IMR-90 (cell line): ENCODE measurements around the gene TAPBP. TPM values are rescaled to one million over a fixed set of nuclear protein-coding genes. Genes with fewer than 3 reads are reported as not detected.

Experiments used
- ATAC-seq: fragments of 200-7000 bp; cut with Tn5 transposase; 2 replicates; pipeline ENCODE4 v1.9.1; 2020; ENCODE audit warnings: low read depth, mild to moderate bottlenecking, moderate library complexity
- BruUV-seq: library from RNA; stranded (reverse); fragments of 400-500 nt; replicated peaks from 2 replicates; lab custom pipeline; 2021; lab: Mats Ljungman, UMichigan
- CTCF ChIA-PET: fragments of 300-600 bp; formaldehyde crosslinking; extraction: SDS; loops from one replicate; lab custom pipeline; 2021; ENCODE audit warnings: antibody characterized with exemption; lab: Yijun Ruan, JAX
- POLR2A ChIA-PET: fragments of 300-600 bp; sonication (Branson Sonifier 250); formaldehyde crosslinking; loops from one replicate; lab custom pipeline; 2022; ENCODE audit warnings: antibody characterized with exemption; ENCODE audit not compliant: unreplicated experiment; lab: Charles Lee
- DNase-seq: peaks from one replicate; pipeline ENCODE4 v3.0.0; 2013
- H2AFZ ChIP-seq: replicated peaks from 2 replicates; pipeline ENCODE3; 2013; ENCODE audit warnings: low read length, mild to moderate bottlenecking; ENCODE audit not compliant: poor library complexity
- H2AK5ac ChIP-seq: 2 replicates; pipeline ENCODE4 v1.6.1; 2013; ENCODE audit warnings: low read depth, low read length, inconsistent platforms
- H2AK9ac ChIP-seq: replicated peaks from 2 replicates; pipeline ENCODE3; 2013; ENCODE audit warnings: mild to moderate bottlenecking, low read depth, low read length, moderate library complexity; ENCODE audit not compliant: poor library complexity
- H2BK120ac ChIP-seq: 2 replicates; pipeline ENCODE4 v1.6.1; 2013; ENCODE audit warnings: low read depth, low read length, inconsistent platforms
- H2BK15ac ChIP-seq: 3 replicates; pipeline ENCODE4 v1.6.1; 2013; ENCODE audit warnings: low read depth, low read length, inconsistent platforms
- H2BK20ac ChIP-seq: 2 replicates; pipeline ENCODE4 v1.6.1; 2013; ENCODE audit warnings: low read depth, mild to moderate bottlenecking, inconsistent platforms, low read length, moderate library complexity
- H2BK5ac ChIP-seq: 2 replicates; pipeline ENCODE4 v1.6.1; 2013; ENCODE audit warnings: mild to moderate bottlenecking, low read depth, low read length, inconsistent platforms; ENCODE audit not compliant: poor library complexity, severe bottlenecking
- H3K14ac ChIP-seq: replicated peaks from 2 replicates; pipeline ENCODE4 v1.6.1; 2013; ENCODE audit warnings: low read depth, low read length, inconsistent platforms
- H3K18ac ChIP-seq: 2 replicates; pipeline ENCODE4 v1.6.1; 2013; ENCODE audit warnings: low read depth, low read length, control low read depth
- H3K23ac ChIP-seq: 2 replicates; pipeline ENCODE4 v1.6.1; 2013; ENCODE audit warnings: low read depth, low read length, inconsistent platforms
- H3K27ac ChIP-seq: 2 replicates; pipeline ENCODE4 v1.5.1; 2013; ENCODE audit warnings: mild to moderate bottlenecking, control low read depth, low read length; ENCODE audit not compliant: insufficient read depth
- H3K27me3 ChIP-seq: 2 replicates; pipeline ENCODE4 v1.6.1; 2013; ENCODE audit warnings: low read length; ENCODE audit not compliant: control insufficient read depth, insufficient read depth
- H3K36me3 ChIP-seq: 2 replicates; pipeline ENCODE4 v1.6.1; 2013; ENCODE audit warnings: low read length, mixed read lengths; ENCODE audit not compliant: control insufficient read depth, insufficient read depth
- H3K4ac ChIP-seq: 2 replicates; pipeline ENCODE4 v1.6.1; 2013; ENCODE audit warnings: low read depth, low read length, inconsistent platforms
- H3K4me1 ChIP-seq: 2 replicates; pipeline ENCODE4 v1.6.1; 2013; ENCODE audit warnings: low read length, mixed read lengths; ENCODE audit not compliant: control insufficient read depth, insufficient read depth
- H3K4me2 ChIP-seq: 2 replicates; pipeline ENCODE4 v1.6.1; 2013; ENCODE audit warnings: low read depth, mild to moderate bottlenecking, control low read depth, low read length, moderate library complexity
- H3K4me3 ChIP-seq: 2 replicates; pipeline ENCODE4 v1.5.1; 2013; ENCODE audit warnings: low read depth, mild to moderate bottlenecking, control low read depth, low read length, moderate library complexity; ENCODE audit not compliant: insufficient read depth
- H3K56ac ChIP-seq: 2 replicates; pipeline ENCODE4 v1.6.1; 2013; ENCODE audit warnings: low read length, inconsistent platforms; ENCODE audit not compliant: insufficient read depth; ENCODE audit errors: extremely low read depth
- H3K79me1 ChIP-seq, 2 experiments: 2 replicates each; pipeline ENCODE4 v1.6.1; 2013; ENCODE audit warnings: low read length in 2 of 2, inconsistent platforms in 1 of 2, low read depth in 1 of 2
- H3K9ac ChIP-seq: 2 replicates; pipeline ENCODE4 v1.6.1; 2013; ENCODE audit warnings: low read depth, low read length, control low read depth
- H3K9me1 ChIP-seq: 2 replicates; pipeline ENCODE4 v1.6.1; 2013; ENCODE audit warnings: low read length, inconsistent platforms; ENCODE audit not compliant: insufficient read depth
- H3K9me3 ChIP-seq: 2 replicates; pipeline ENCODE4 v1.6.1; 2013; ENCODE audit warnings: low read length; ENCODE audit not compliant: control insufficient read depth, insufficient read depth
- H4K20me1 ChIP-seq: 2 replicates; pipeline ENCODE4 v1.6.1; 2013; ENCODE audit warnings: low read length, inconsistent platforms; ENCODE audit not compliant: insufficient read depth
- H4K5ac ChIP-seq: 2 replicates; pipeline ENCODE4 v1.6.1; 2013; ENCODE audit warnings: mild to moderate bottlenecking, low read depth, low read length, control low read depth
- H4K8ac ChIP-seq, 2 experiments: 2 replicates each; pipeline ENCODE4 v1.6.1; 2013; ENCODE audit warnings: low read depth in 2 of 2, low read length in 2 of 2, control low read depth in 1 of 2, inconsistent platforms in 1 of 2
- H4K91ac ChIP-seq: 2 replicates; pipeline ENCODE4 v1.6.1; 2013; ENCODE audit warnings: low read depth, low read length, inconsistent platforms; ENCODE audit not compliant: insufficient read depth
- BHLHE40 ChIP-seq: fragments of 150-350 bp; IDR thresholded peaks from 2 replicates; pipeline ENCODE4 v1.6.1; 2016; ENCODE audit warnings: mild to moderate bottlenecking, low read depth, low read length
- CEBPB ChIP-seq: IDR thresholded peaks from 2 replicates; pipeline ENCODE4 v1.6.1; 2012; ENCODE audit warnings: low read depth, low read length, improper control_type of control experiment
- FOS ChIP-seq: fragments of 150-350 bp; IDR thresholded peaks from 2 replicates; pipeline ENCODE4 v1.6.1; 2016; ENCODE audit warnings: low read depth, low read length
- NFE2L2 ChIP-seq: fragments of 150-350 bp; IDR thresholded peaks from 2 replicates; pipeline ENCODE4 v1.6.1; 2016; ENCODE audit warnings: low read depth, mild to moderate bottlenecking, low read length
- SMC3 ChIP-seq: fragments of 150-350 bp; IDR thresholded peaks from 2 replicates; pipeline ENCODE4 v1.6.1; 2016; ENCODE audit warnings: low read depth, mild to moderate bottlenecking, antibody characterized with exemption, low read length, moderate library complexity
- WGBS, 2 experiments: methylation state at CpG; one replicate each; pipeline versions ENCODE4 v1.1.5 to v1.1.7; 2013; ENCODE audit warnings: missing lambda C conversion rate in 2 of 2; ENCODE audit not compliant: insufficient read length in 1 of 2; ENCODE audit errors: extremely low coverage in 2 of 2; 5-methylcytosine and 5-hydroxymethylcytosine counted together
- dilution Hi-C: fragments of 300-500 bp; cut with HindIII; formaldehyde crosslinking; loops from one replicate; pipeline ENCODE4 v1.14.3; 2018; ENCODE audit warnings: low sequenced_read_pairs; ENCODE audit not compliant: unreplicated experiment
- in situ Hi-C: fragments of 300-500 bp; cut with MboI; formaldehyde crosslinking; loops from 3 replicates; pipeline ENCODE4 v1.14.3; 2019; ENCODE audit warnings: low sequenced_read_pairs, inconsistent platforms, mixed read lengths
- intact Hi-C: fragments of 100-400 bp; cut with micrococcal nuclease; formaldehyde crosslinking; loops from 2 replicates; pipeline ENCODE4 v1.10.0; 2022
- polyA plus RNA-seq, 3 experiments: library from polyadenylated mRNA; depleted of rRNA; stranded (reverse); fragments of >200 nt; gene quantifications; 2 replicates each; pipeline ENCODE4 v1.2.3, GENCODE V29; 2012; ENCODE audit warnings: low replicate concordance in 1 of 3
- total RNA-seq: library from RNA; depleted of rRNA; stranded (reverse); fragments of >200 nt; gene quantifications from 2 replicates; pipeline ENCODE4 v1.2.3, GENCODE V29; 2012
- TF ChIP-seq, protein P1 (sequence below): conservative IDR thresholded peaks from 2 replicates; pipeline ENCODE4 v1.5.1; 2012; ENCODE audit warnings: mild to moderate bottlenecking, low read depth, low read length, improper control_type of control experiment

The TAPBP gene
- total and polyA plus RNA-seq, 2 of the 4 experiments (the other 2 are of a cell fraction), result 13.1 to 63.3 TPM

DNA sequence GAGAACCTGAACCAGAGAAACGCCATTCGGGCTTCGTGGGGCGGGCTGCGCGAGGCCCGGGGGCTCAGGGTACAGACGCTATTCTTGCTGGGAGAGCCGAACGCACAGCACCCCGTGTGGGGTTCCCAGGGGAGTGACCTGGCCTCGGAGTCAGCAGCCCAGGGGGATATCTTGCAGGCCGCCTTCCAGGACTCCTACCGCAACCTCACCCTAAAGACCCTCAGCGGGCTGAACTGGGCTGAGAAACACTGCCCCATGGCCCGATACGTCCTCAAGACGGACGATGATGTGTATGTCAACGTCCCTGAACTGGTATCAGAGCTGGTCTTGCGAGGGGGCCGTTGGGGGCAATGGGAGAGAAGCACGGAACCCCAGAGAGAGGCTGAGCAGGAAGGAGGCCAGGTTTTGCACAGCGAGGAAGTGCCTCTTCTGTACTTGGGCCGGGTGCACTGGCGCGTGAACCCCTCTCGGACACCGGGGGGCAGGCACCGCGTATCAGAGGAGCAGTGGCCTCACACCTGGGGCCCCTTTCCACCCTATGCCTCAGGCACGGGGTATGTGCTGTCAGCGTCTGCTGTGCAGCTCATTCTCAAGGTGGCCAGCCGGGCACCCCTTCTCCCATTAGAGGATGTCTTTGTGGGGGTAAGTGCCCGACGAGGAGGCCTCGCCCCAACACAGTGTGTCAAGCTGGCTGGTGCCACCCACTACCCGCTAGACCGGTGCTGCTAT is 36.1 kb downstream of the TAPBP start:
- in situ Hi-C loops, result no loop called here

More for the DNA sequence above, 36.1 kb downstream of the TAPBP start:
- Histone ChIP-seq H3K18ac (no peak overlapping the region), H3K9me1 (peaks cover 9% of the 10 kb centered on the region), H4K5ac (peak overlapping the region; percentile 72), H4K20me1 (peaks cover 71% of the 10 kb centered on the region), H3K79me1 (peaks cover 21 to 52% of the 10 kb centered on the region in 2 experiments), H3K23ac (no peak overlapping the region), H3K36me3 (peaks cover 67% of the 10 kb centered on the region), H4K8ac (peak overlapping the region; percentile 27 to 52; a peak in 3 of 4 replicates), H2BK20ac (no peak overlapping the region), H3K4me3 (peak overlapping the region; percentile 46), H3K27ac (peak overlapping the region; percentile 4; the same call in 1 of the 2 replicates), H2BK120ac (no peak overlapping the region), H4K91ac (peak overlapping the region; percentile 49), H2AFZ (peak overlapping the region; percentile 80), H2AK9ac (peak overlapping the region; percentile 94), H3K4me2 (peak overlapping the region; percentile 64; the same call in 1 of the 2 replicates), H2BK5ac (no peak overlapping the region), H3K56ac (no peak overlapping the region), H2BK15ac (no peak overlapping the region), H3K4ac (peak overlapping the region; percentile 35), H2AK5ac (peak overlapping the region; percentile 51; the same call in 1 of the 2 replicates), H3K9ac (no peak overlapping the region), H3K4me1 (peaks cover 14% of the 10 kb centered on the region), H3K9me3 (no peaks in the 10 kb centered on the region), H3K14ac (no peak overlapping the region), H3K27me3 (no peaks in the 10 kb centered on the region)
- ATAC-seq (peak; percentile 1; the same call in 1 of the 2 replicates), DNase-seq (no peak)
- whole genome bisulfite sequencing, 2 experiments, result 76% methylated on average over 11 of the region's 39 CpGs; no CpG with 5 or more reads in 1 of the 2 experiments
- ChIA-PET CTCF (interaction anchor here (1.8 kb wide), 1 partner anchor 19 kb away, joined by 5 read pairs; no protein-coding TSS in a partner anchor), POLR2A (interaction anchor here (1.8 kb wide), 1 partner anchor 11 kb away, joined by 10 read pairs; the partner anchor contains the start of genes PFDN6 and WDR46)
- dilution Hi-C loops (no loop called here), intact Hi-C loops (no loop called here)
- BruUV-seq, result no TSS peak
- TF ChIP-seq, protein P1, sequence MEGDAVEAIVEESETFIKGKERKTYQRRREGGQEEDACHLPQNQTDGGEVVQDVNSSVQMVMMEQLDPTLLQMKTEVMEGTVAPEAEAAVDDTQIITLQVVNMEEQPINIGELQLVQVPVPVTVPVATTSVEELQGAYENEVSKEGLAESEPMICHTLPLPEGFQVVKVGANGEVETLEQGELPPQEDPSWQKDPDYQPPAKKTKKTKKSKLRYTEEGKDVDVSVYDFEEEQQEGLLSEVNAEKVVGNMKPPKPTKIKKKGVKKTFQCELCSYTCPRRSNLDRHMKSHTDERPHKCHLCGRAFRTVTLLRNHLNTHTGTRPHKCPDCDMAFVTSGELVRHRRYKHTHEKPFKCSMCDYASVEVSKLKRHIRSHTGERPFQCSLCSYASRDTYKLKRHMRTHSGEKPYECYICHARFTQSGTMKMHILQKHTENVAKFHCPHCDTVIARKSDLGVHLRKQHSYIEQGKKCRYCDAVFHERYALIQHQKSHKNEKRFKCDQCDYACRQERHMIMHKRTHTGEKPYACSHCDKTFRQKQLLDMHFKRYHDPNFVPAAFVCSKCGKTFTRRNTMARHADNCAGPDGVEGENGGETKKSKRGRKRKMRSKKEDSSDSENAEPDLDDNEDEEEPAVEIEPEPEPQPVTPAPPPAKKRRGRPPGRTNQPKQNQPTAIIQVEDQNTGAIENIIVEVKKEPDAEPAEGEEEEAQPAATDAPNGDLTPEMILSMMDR, result 0 out of 2 replicates have a peak, but pooled peaks have one; percentile 11
- TF ChIP-seq NFE2L2, result no peak
- no peak for TF ChIP-seq SMC3
- no peak for TF ChIP-seq CEBPB
- no peak for TF ChIP-seq FOS
- TF ChIP-seq BHLHE40, result no peak
